Naive thymus-derived CD8-positive, alpha-beta T cell (primary cell): Measurements from ENCODE around the gene PALLD. TPM values are rescaled to one million over a fixed set of nuclear protein-coding genes. Genes with fewer than 3 reads are reported as not detected.

Experiments used
- ATAC-seq, 2 donors: fragments of 150-1000 bp; cut with Tn5 transposase in 1 of 2; sonication (Bioruptor Pico), chemical (Tn5 transposase) in 1 of 2; 1 replicate in 1 of 2; 2 replicates in 1 of 2; pipeline ENCODE4 v1.10.0; 2021; ENCODE audit warnings: mild to moderate bottlenecking in 2 of 2, moderate library complexity in 2 of 2
- POLR2A ChIA-PET: fragments of 350-600 bp; sonication (Branson Sonifier 250); formaldehyde crosslinking; loops from one replicate; lab custom pipeline; 2021; ENCODE audit warnings: antibody characterized with exemption; lab: Charles Lee
- DNase-seq, 10 donors: peaks; one replicate each; pipeline versions ENCODE4 v3.0.0 to v3.0.0-alpha.2; 2020 to 2022
- H3K27ac Mint-ChIP-seq, 10 donors: one replicate each; pipeline ENCODE4 v1.8.0; 2020 to 2022; ENCODE audit warnings: mild to moderate bottlenecking in 10 of 10, mixed read lengths in 10 of 10, moderate library complexity in 4 of 10, inconsistent platforms in 1 of 10
- H3K27me3 Mint-ChIP-seq, 5 donors: one replicate each; pipeline ENCODE4 v1.8.0; 2021 to 2022; ENCODE audit warnings: mixed read lengths in 5 of 5
- H3K36me3 Mint-ChIP-seq, 3 donors: one replicate each; pipeline ENCODE4 v1.8.0; 2020 to 2022; ENCODE audit warnings: mixed read lengths in 3 of 3, mild to moderate bottlenecking in 2 of 3, inconsistent platforms in 1 of 3
- H3K4me1 Mint-ChIP-seq, 4 donors: one replicate each; pipeline ENCODE4 v1.8.0; 2021 to 2022; ENCODE audit warnings: mixed read lengths in 4 of 4
- H3K4me3 Mint-ChIP-seq, 10 donors: one replicate each; pipeline ENCODE4 v1.8.0; 2020 to 2022; ENCODE audit warnings: mild to moderate bottlenecking in 10 of 10, mixed read lengths in 10 of 10, moderate library complexity in 6 of 10, inconsistent platforms in 1 of 10
- H3K9me3 Mint-ChIP-seq, 9 donors: one replicate each; pipeline ENCODE4 v1.8.0; 2020 to 2022; ENCODE audit warnings: mixed read lengths in 9 of 9, mild to moderate bottlenecking in 3 of 9, inconsistent platforms in 1 of 9, moderate library complexity in 1 of 9
- polyA plus RNA-seq, 3 donors: library from polyadenylated mRNA; unstranded; fragments of 300-500 nt; fragmentation: Illumina TruSeq; gene quantifications; one replicate each; pipeline ENCODE4 v1.2.3, GENCODE V29; 2021
- total RNA-seq, 8 experiments: library from RNA in 2 of 8; stranded (reverse) in 2 of 8; gene quantifications; one replicate each; pipeline ENCODE4 v1.2.3 and lab custom pipeline; 2021 to 2026

PALLD gene
- total and polyA plus RNA-seq, 5 experiments from 2014 or later = 0.08 to 0.34 (median 0.32) TPM; not detected in 2

DNA sequence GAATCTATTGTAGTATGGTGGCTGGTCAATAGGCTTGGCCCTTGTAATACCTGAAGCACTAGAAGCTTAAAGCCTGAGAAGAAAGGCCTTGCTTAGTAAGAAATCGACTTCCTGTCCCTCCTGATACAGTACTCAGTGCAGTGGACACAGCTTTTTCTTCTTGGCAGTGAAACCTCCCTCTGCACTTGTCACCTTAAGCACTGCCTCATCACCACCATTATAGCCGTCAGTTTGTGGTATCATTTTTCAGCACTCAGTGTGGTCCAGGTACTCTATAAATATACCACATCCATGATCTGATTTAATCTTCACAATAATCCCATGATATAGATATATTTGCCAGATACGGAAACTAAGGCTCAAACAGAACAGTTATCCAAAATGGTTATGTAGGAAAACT is 75.2 kb downstream of the PALLD start:
- H3K4me1 Mint-ChIP-seq = no peaks in the 10 kb centered on the region
- no peak for ATAC-seq
- H3K36me3 Mint-ChIP-seq = peaks cover 0 to 1% (median 0%) of the 10 kb centered on the region in 3 donors
- peaks cover 0 to 6% (median 2%) of the 10 kb centered on the region in 5 donors for H3K27me3 Mint-ChIP-seq
- H3K27ac Mint-ChIP-seq = no peak overlapping the region
- DNase-seq = no peak
- H3K4me3 Mint-ChIP-seq = no peak overlapping the region
- no peaks in the 10 kb centered on the region for H3K9me3 Mint-ChIP-seq
- POLR2A ChIA-PET = no interaction called here

DNA sequence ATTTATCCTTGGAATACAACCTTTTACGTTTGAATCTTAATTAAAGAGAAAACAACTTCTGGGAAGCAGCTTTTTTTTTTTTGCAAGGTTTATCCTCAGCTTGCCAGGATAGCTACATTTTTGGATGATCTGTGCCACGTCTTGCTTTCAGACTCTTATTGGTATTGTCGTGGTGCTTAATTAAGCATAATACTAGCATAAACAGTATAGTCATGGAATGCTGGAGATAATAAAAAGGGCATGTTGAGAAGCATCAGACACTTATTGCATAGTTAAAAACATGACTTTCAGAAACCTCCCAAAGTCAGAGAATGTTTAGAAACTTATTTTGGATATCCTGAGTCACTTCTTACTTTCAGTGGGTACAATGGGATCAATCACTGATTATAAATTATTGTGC is 77.0 kb downstream of the PALLD start:
- no peak overlapping the region for H3K27ac Mint-ChIP-seq
- ATAC-seq (no peak), DNase-seq (no peak)
- no peak overlapping the region for H3K4me3 Mint-ChIP-seq
- peaks cover 0 to 2% (median 0%) of the 10 kb centered on the region in 9 donors for H3K9me3 Mint-ChIP-seq
- H3K27me3 Mint-ChIP-seq = peaks cover 1 to 23% (median 3%) of the 10 kb centered on the region in 5 donors
- POLR2A ChIA-PET = no interaction called here
- H3K4me1 Mint-ChIP-seq = no peaks in the 10 kb centered on the region
- peaks cover 0 to 1% (median 0%) of the 10 kb centered on the region in 3 donors for H3K36me3 Mint-ChIP-seq

DNA sequence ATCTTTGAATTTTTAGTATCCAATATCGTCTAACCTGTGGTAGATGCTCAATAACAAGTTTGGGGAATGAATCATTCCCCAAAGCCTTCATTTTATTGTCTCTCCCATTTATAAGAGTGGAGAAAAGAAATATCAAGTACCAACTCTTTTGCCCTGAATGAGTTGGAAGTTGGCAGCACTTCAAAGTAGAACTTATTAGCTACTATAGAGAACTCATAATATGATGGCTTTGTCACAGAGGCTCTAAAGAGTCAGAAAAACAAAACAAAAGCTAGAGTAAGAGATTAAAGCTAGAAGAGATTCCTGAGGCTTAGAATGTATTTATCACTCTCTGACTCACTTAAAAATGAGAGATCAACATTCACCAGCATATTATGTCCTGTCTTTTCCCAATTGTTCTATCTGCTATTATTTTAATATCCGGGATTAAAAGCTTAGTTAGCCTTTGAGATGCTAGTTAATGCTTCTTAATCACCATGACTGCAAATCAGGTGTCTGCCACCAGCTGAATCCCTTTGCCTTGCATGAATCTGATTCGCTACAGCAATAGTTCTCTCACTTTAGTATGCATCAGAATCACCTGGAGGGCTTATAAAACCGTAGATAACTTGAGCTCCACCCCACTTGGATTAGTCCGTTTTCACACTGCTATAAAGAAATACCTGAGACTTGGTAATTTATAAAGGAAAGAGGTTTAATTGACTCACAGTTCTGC is 77.9 kb downstream of the PALLD start:
- H3K36me3 Mint-ChIP-seq = peaks cover 0 to 1% (median 0%) of the 10 kb centered on the region in 3 donors
- ATAC-seq = no peak
- H3K4me3 Mint-ChIP-seq = no peak overlapping the region
- no peak for DNase-seq
- peaks cover 0 to 2% (median 0%) of the 10 kb centered on the region in 9 donors for H3K9me3 Mint-ChIP-seq
- peaks cover 1 to 28% (median 4%) of the 10 kb centered on the region in 5 donors for H3K27me3 Mint-ChIP-seq
- H3K4me1 Mint-ChIP-seq = no peaks in the 10 kb centered on the region
- no peak overlapping the region for H3K27ac Mint-ChIP-seq
- POLR2A ChIA-PET = no interaction called here

DNA sequence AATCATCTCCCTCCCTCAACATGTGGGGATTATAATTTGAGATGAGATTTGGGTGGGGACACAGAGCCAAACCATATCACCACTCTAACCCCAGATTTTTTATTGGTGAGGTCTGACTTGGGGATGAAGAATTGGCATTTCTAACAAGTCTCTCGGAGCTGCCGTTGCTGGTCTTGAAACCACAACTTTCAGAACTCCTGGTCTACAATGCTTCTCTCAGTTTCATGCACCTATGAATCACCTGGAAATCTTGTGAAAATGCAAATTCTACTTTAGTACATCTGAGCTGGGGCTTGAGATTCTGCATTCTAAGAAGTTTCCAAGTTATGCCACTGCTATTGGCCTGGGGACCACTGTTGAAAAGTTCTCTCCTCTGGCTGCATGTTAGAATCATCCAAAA is 78.6 kb downstream of the PALLD start:
- no peak overlapping the region for H3K4me3 Mint-ChIP-seq
- H3K27ac Mint-ChIP-seq = no peak overlapping the region
- ATAC-seq = no peak
- POLR2A ChIA-PET = no interaction called here
- peaks cover 4 to 28% (median 6%) of the 10 kb centered on the region in 5 donors for H3K27me3 Mint-ChIP-seq
- H3K9me3 Mint-ChIP-seq = peaks cover 0 to 2% (median 0%) of the 10 kb centered on the region in 9 donors
- no peak for DNase-seq
- H3K4me1 Mint-ChIP-seq = no peaks in the 10 kb centered on the region
- peaks cover 0 to 1% (median 0%) of the 10 kb centered on the region in 3 donors for H3K36me3 Mint-ChIP-seq

DNA sequence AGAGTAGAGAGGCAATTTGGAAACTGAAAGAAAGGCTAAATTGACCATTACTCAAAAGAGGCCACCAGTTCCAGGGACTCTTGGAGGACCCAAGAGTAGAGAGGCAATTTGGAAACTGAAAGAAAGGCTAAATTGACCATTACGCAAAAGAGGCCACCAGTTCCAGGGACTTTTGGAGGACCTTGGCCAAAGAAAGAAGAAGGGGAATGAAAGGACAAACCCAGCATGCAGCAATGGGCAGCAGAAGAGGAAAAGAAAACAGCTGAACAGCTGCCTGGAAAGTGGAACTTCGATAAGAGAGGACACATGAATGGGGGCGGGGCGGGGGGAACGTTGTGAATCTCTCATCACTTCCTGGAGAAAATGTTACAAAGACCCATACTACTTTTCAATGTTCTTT is 80.8 kb downstream of the PALLD start:
- ATAC-seq (no peak), DNase-seq (no peak)
- no peaks in the 10 kb centered on the region for H3K4me1 Mint-ChIP-seq
- H3K4me3 Mint-ChIP-seq = no peak overlapping the region
- H3K36me3 Mint-ChIP-seq = peaks cover 0 to 5% (median 1%) of the 10 kb centered on the region in 3 donors
- POLR2A ChIA-PET = no interaction called here
- H3K27me3 Mint-ChIP-seq = peaks cover 3 to 28% (median 7%) of the 10 kb centered on the region in 5 donors
- no peak overlapping the region for H3K27ac Mint-ChIP-seq
- peaks cover 0 to 17% (median 2%) of the 10 kb centered on the region in 9 donors for H3K9me3 Mint-ChIP-seq

DNA sequence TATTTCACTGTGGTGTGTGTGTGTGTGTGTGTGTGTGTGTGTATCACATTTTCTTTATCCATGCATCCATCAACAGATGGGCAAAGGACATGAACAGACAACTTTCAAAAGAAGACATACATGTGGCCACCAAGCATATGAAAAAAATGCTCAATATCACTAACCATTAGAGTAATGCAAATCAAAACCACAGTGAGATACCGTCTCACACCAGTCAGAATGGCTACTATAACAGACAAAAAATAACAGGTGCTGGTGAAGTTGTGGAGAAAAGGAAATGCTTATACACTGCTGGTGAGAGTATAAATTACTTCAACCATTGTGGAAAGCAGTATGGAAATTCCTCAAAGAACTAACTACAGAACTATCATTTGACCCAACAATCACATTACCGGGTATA is 83.4 kb downstream of the PALLD start:
- Mint-ChIP-seq H3K27me3 (peaks cover 8 to 28% (median 9%) of the 10 kb centered on the region in 5 donors), H3K27ac (no peak overlapping the region)

DNA sequence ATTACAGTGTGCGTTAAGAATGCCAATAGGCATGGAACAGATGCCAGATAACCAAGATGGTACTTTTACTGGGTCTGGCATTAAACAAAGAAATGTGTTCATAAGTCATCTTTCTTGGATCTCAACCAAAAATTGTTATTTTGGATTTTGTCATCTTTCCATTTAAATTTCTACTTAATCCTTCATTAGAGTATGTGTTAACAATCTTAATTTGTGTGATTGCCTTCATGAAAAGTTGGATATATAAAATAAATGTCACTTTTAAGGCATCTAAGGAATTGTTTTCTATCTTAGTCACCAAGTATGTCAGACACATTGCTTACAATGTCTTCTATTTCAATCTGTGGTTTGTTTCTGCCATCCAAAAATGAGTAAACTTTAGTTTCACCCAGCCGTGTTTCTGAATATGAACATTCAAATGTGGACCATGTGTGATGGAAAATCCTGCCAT is 87.5 kb downstream of the PALLD start:
- Mint-ChIP-seq H3K9me3 (peaks cover 0 to 17% (median 2%) of the 10 kb centered on the region in 9 donors), H3K36me3 (peaks cover 0 to 5% (median 0%) of the 10 kb centered on the region in 3 donors), H3K4me1 (no peaks in the 10 kb centered on the region), H3K27me3 (peaks cover 13 to 23% (median 17%) of the 10 kb centered on the region in 5 donors), H3K27ac (no peak overlapping the region), H3K4me3 (no peak overlapping the region)
- no peak for ATAC-seq
- DNase-seq = no peak
- POLR2A ChIA-PET = no interaction called here

More for the DNA sequence above, 83.4 kb downstream of the PALLD start:
- POLR2A ChIA-PET = no interaction called here
- no peak for ATAC-seq
- peaks cover 0 to 17% (median 2%) of the 10 kb centered on the region in 9 donors for H3K9me3 Mint-ChIP-seq
- no peak overlapping the region for H3K4me3 Mint-ChIP-seq
- no peak for DNase-seq
- no peaks in the 10 kb centered on the region for H3K4me1 Mint-ChIP-seq
- peaks cover 0 to 5% (median 1%) of the 10 kb centered on the region in 3 donors for H3K36me3 Mint-ChIP-seq

DNA sequence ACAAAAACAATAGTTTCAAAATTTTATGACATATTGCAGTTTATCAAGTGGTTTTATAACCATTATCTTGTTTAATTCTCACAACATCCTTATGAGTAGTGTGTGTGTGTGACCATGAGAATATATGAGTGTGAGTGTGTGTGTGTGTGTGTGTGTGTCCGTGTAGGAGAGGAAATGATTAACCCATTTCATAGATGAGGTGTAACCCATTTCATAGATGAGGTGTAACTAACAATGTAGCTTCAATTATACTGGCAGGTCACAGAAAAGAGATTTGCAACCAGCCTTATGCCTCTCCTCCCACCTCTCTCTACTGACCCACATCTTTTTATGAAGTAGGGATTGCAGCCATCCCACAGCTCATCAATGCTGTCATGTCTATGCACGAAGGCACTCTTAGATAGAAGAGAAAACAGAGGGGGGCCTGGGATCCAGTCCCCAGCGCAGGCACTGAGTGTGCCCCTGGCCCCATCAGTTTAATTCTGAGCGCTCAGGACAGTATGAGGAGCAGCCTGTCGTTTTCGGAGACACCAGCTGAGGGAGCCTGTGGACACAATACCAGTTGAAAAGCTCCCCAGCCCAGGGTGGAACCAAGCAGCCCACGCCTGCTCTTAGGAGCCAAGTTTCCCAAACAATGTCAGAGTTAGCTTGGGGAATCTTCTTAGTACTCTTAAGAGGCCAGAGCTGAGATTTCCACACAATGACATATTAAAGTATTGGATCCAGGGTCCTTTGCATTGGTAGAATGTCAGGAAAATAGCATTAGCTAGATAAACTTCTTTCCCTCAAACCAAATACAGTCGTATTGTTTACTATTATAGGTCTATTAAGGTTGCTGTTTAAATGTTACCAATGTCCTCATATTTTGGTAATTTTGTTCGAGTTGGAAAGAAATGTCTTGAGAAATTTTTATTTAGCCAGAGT is 88.6 kb downstream of the PALLD start:
- Mint-ChIP-seq H3K27ac (no peak overlapping the region), H3K9me3 (peaks cover 0 to 17% (median 2%) of the 10 kb centered on the region in 9 donors), H3K27me3 (peaks cover 13 to 21% (median 15%) of the 10 kb centered on the region in 5 donors), H3K36me3 (peaks cover 0 to 5% (median 0%) of the 10 kb centered on the region in 3 donors), H3K4me3 (no peak overlapping the region), H3K4me1 (no peaks in the 10 kb centered on the region)
- ATAC-seq = no peak
- DNase-seq = no peak
- POLR2A ChIA-PET = no interaction called here

DNA sequence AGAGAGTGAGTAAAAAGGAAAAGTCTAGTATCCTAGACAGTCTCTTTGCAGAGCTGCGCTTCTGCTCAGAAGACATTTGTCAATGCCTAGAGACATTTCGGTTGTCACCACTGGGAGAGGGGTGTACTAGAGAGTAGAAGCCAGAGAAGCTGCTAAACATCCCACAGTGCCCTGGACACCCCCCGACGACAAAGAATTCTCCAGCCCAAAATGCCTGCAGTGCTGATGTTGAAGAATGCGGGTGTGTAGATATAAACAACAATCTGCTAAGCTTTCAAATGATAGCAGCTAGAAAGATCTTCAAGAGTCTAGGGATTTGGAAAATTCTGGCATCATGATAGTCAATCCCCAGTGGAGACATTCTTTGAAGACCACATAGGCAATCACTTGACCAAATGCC is 90.1 kb downstream of the PALLD start:
- Mint-ChIP-seq H3K27me3 (peaks cover 11 to 23% (median 14%) of the 10 kb centered on the region in 5 donors), H3K4me3 (no peak overlapping the region), H3K27ac (no peak overlapping the region), H3K36me3 (no peaks in the 10 kb centered on the region), H3K9me3 (peaks cover 0 to 3% (median 0%) of the 10 kb centered on the region in 9 donors), H3K4me1 (peaks cover 0 to 2% (median 0%) of the 10 kb centered on the region in 4 donors)
- DNase-seq (no peak), ATAC-seq (no peak)
- POLR2A ChIA-PET = no interaction called here

DNA sequence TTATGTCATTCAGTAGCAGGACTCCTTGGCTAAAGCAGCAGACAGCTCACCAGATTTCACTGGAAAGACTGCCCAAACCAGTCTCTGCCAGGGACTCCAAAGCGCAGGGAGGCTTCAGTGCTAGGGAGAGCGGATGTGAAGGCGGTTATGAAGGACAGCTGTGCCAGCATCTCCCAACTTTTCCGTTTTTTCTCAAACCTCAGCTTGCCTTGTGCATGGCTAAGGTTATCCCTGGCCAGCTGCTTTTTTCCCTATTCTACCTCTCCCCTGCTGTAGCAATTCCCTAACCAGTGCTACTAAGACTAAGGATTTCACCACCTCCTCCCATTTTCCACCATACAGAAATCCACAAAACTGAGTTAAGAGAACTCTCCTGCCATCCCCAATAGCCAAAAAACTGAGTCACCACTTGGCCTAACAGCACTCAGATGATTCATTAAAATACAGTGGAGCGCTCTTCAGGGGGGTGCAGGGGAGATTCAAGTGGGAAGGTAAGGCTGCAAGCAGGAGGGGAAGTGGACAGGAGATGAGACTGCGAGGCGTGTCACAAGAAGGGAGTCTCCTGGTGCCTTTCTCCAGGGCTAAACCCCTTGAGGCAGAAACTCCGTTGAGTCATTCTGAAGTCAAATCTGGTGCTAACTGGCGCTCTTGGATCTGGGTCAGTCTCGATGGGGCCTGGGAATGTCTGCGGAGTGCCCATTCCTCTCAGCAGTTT is 90.7 kb downstream of the PALLD start:
- Mint-ChIP-seq H3K27me3 (peaks cover 11 to 23% (median 13%) of the 10 kb centered on the region in 5 donors), H3K27ac (no peak overlapping the region), H3K36me3 (no peaks in the 10 kb centered on the region), H3K4me3 (no peak overlapping the region), H3K4me1 (peaks cover 0 to 2% (median 0%) of the 10 kb centered on the region in 4 donors), H3K9me3 (no peaks in the 10 kb centered on the region)
- no peak for ATAC-seq
- POLR2A ChIA-PET = no interaction called here
- DNase-seq = no peak

DNA sequence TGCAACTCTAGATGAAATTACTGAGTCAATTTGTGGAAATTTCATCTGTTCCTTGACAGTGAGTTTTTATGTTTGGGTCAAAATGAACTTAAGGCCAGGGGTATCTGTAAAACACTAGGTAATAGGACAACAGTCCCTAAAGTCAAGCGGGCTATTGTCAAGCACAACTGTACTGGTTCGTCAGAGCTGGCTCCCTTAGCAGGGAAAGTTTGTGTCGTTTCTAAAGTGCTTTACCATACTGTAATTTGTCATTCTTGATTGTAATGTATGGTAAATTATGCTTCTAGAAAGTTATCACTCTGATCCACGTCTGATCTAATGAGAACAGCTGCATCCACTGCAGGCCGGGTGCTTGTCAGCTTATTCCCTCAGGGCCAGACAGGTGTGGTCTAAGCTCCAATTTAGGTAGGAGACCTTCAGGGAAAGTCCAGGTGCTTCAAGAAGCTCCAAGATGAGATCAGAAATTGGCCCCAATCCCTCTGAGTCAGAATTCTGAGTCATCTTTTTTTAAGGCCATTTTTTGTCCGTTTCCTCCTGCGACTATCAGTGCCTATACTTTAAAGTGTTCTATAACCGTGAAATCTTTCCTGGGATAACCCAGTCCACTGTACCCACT is 92.2 kb downstream of the PALLD start:
- Mint-ChIP-seq H3K36me3 (no peaks in the 10 kb centered on the region), H3K27ac (no peak overlapping the region), H3K27me3 (peaks cover 8 to 21% (median 12%) of the 10 kb centered on the region in 5 donors), H3K9me3 (no peaks in the 10 kb centered on the region), H3K4me3 (no peak overlapping the region), H3K4me1 (peaks cover 0 to 2% (median 0%) of the 10 kb centered on the region in 4 donors)
- POLR2A ChIA-PET = no interaction called here
- DNase-seq (no peak), ATAC-seq (no peak)

DNA sequence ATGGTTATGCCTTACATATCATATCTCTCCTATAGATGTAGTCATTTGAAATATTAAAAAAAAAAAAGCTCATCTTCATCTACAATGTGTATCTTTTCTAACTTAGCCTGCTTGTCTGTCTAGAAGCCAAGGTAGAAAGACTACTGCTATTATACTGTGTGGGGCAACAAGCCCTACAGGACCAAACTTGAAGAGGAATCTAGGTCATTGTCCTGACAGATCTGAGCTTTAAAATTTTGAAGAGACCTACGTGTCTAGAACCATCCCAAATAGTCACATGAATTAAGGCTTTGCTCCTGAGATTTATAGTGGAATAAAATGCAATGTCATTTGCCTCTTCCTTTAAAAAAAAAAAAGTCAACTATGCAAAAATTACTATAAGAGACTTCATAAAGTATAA is 95.8 kb downstream of the PALLD start:
- H3K4me1 Mint-ChIP-seq = peaks cover 0 to 2% (median 0%) of the 10 kb centered on the region in 4 donors
- no peak for DNase-seq
- no peak for ATAC-seq
- no peaks in the 10 kb centered on the region for H3K9me3 Mint-ChIP-seq
- H3K27ac Mint-ChIP-seq = no peak overlapping the region
- H3K36me3 Mint-ChIP-seq = no peaks in the 10 kb centered on the region
- POLR2A ChIA-PET = no interaction called here
- peaks cover 0 to 5% (median 3%) of the 10 kb centered on the region in 5 donors for H3K27me3 Mint-ChIP-seq
- H3K4me3 Mint-ChIP-seq = no peak overlapping the region
